ENCODE measurements around the gene SIRT5.
A peak's percentile ranks its signal among the peaks of the same experiment; 100 is the strongest.

The SIRT5 gene

GRCh38 chr6:13572951-13573654, 1.3 kb upstream of the SIRT5 start:
- no peak for TF ChIP-seq CTCF (IDR thresholded peaks at IDR 0.05; ENCODE audit: insufficient read depth, low read depth, low read length, missing control alignments)
- no peak for DNase-seq (ENCODE audit: low read depth)
- H3K4me3 ChIP-seq (ENCODE audit: low read length) = peak overlapping the region; percentile 71

DNA sequence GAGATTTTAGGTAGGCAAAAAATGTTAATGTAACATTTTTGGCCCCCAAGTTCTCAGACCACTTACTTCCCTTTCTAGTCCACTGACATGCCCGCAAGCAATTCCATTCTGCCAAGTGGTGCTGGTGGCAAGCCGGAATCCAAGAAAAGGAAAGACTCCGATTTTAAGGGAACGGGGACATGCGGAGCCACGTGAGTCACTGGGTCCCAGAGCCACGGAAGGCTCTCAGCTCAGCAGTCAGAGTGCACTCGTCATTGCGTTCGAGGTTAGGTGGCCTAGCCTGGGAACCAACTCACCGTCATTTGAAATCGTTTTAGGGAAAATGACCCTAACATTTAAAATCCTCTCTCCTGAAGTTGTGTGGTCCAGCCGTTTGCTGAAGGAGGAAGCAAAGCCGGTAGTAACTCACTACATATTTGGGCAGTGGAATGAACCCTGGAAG, 711 bp upstream of the SIRT5 start:
- peak overlapping the region; percentile 71 for H3K4me3 ChIP-seq (ENCODE audit: low read length)

DNA sequence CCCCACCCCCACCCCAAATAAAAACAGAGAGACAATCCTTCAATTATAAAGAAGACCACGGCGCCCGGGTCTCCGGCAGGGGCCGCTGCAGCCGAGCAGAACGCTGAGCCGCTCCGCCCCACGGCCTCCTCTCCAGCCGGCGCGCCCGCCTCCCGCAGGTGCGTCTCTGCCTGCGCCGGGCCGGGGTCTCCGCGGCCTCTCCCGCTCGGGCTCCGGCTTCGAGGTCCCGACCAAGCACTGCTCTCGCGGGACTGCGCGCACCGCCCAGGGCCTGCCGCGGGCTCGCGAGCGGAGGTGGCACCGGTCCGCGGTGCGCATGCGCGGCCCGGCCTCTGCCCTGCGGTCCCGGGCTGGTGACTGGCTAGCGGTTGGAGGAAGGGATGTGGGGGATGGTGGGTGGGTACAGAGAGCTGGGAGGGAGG, 241 bp upstream of the SIRT5 start:
- peak; percentile 94 for DNase-seq (ENCODE audit: low read depth)
- H3K4me3 ChIP-seq (ENCODE audit: low read length) = peak overlapping the region; percentile 71
- peak; percentile 32 for TF ChIP-seq CTCF (IDR thresholded peaks at IDR 0.05; ENCODE audit: insufficient read depth, low read depth, low read length, missing control alignments)

More for the DNA sequence above, 711 bp upstream of the SIRT5 start:
- peak; percentile 58 for DNase-seq (ENCODE audit: low read depth)
- no peak for TF ChIP-seq CTCF (IDR thresholded peaks at IDR 0.05; ENCODE audit: insufficient read depth, low read depth, low read length, missing control alignments)

DNA sequence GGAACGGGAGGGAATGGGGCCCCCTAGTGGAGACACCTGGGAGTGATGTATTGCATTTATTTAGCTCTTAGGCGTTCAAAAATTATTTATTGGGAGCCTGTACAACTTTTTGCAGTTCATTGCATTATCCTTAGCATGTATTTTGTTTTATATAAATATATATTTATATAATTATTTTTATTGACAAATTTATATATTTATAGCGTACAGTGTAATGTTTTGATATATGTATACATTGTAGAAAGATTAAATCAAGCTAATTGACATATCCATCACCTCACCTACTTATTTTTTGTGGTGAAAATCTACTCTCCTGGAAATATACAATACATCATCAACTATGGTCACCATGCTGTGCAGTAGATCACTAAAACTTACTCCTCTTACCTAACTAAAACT, 975 bp downstream of the SIRT5 start:
- DNase-seq (ENCODE audit: low read depth) = no peak
- TF ChIP-seq CTCF (IDR thresholded peaks at IDR 0.05; ENCODE audit: insufficient read depth, low read depth, low read length, missing control alignments) = peak; percentile 76
- H3K4me3 ChIP-seq (ENCODE audit: low read length) = peak overlapping the region; percentile 71

DNA sequence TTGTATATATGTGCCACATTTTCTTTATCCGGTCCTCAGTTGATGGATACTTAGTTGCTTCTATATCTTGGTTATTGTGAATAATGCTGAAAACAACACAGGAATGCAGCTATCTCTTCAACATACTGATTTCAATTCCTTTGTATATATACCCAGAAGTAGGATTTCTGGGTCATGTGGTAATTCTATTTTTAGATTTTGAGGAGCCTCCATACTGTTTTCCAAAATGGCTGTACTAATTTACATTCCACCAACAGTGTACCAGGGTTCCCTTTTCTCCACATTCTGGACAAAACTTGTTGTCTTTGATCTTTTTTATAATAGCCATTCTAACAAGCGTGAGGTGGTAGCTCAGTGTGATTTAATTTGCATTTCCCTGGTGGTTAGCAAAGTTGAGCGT, 1.6 kb downstream of the SIRT5 start:
- no peak overlapping the region for H3K4me3 ChIP-seq (ENCODE audit: low read length)
- no peak for TF ChIP-seq CTCF (IDR thresholded peaks at IDR 0.05; ENCODE audit: insufficient read depth, low read depth, low read length, missing control alignments)
- no peak for DNase-seq (ENCODE audit: low read depth)

GRCh38 chr6:13577926-13578325, 3.5 kb downstream of the SIRT5 start:
- no peak for TF ChIP-seq CTCF (IDR thresholded peaks at IDR 0.05; ENCODE audit: insufficient read depth, low read depth, low read length, missing control alignments)
- DNase-seq (ENCODE audit: low read depth) = no peak
- H3K4me3 ChIP-seq (ENCODE audit: low read length) = no peak overlapping the region

GRCh38 chr6:13579911-13580310, 5.5 kb downstream of the SIRT5 start:
- DNase-seq (ENCODE audit: low read depth) = no peak
- no peak overlapping the region for H3K4me3 ChIP-seq (ENCODE audit: low read length)
- TF ChIP-seq CTCF (IDR thresholded peaks at IDR 0.05; ENCODE audit: insufficient read depth, low read depth, low read length, missing control alignments) = no peak

Data from epithelial cell of esophagus (primary cell).